NCI-H524 treated with DMSO at 0.1 percent for 48 hours (cell line): ENCODE results near the gene TPO.

ENCODE experiments used
- DNase-seq: peaks from one replicate; lab custom pipeline; 2025; lab: John Stamatoyannopoulos, UW

The TPO gene

GRCh38 chr2:1584051-1584531 is 170.8 kb downstream of the TPO start:
- no peak for DNase-seq

DNA sequence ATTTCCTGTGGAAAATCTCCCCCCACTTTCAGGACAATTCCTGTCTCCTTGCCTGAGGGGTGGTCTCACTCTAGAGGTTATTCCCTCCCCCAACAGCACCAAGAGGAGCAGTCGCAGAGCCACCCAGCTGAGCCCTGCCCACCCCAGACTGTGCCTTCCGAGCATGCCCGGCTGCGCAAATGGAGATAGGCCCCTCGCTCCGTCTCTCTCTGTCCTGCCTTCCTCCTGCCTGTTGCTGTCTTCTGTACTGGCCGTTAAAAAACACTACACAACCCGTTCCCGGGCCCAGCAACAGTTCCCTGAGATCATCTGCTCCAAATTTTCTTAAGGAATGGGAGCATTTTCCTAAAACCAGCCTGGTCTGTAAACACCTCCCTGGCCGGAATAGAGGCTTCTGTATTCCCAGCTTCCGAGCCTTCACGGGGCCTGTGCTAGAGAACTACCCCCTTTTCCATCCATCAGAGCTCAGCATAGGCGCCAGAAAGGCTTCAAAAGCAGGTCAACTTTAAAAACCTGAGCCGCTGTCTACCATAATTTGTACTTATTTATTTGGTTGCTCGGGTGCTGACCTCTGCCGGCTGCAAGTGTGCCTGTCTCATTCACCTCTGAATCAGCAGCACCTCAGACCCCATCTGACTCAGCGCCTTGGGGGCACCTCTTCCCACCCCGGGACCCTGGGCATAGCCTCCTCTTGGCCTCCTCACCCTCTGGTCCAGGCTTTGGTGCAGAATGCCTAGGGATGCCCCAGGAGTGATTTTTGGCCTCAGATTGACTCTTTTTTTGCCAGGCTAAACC is 171.6 kb downstream of the TPO start:
- no peak for DNase-seq

DNA sequence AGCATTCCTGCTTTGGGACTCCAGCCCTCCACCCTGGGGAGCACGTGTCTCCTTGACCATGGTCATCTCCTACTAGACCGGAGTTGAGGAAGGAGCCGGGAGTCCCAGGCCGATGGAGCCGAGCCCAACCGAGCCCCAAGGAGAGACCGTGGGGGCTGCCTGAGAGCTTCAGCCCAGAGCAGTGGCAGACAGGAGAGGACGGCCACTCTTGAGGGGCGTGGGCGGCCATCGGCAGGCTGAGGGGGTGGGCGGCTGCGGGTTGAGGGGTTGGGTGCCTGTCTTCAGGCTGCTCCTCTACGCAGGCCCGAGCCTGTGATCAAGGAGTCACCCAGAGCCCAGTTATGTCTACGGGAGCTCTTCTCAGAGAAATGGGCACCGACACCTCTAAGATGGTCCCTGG is 172.4 kb downstream of the TPO start:
- DNase-seq: no peak

GRCh38 chr2:1586251-1586922 is 173.1 kb downstream of the TPO start:
- DNase-seq: no peak

DNA sequence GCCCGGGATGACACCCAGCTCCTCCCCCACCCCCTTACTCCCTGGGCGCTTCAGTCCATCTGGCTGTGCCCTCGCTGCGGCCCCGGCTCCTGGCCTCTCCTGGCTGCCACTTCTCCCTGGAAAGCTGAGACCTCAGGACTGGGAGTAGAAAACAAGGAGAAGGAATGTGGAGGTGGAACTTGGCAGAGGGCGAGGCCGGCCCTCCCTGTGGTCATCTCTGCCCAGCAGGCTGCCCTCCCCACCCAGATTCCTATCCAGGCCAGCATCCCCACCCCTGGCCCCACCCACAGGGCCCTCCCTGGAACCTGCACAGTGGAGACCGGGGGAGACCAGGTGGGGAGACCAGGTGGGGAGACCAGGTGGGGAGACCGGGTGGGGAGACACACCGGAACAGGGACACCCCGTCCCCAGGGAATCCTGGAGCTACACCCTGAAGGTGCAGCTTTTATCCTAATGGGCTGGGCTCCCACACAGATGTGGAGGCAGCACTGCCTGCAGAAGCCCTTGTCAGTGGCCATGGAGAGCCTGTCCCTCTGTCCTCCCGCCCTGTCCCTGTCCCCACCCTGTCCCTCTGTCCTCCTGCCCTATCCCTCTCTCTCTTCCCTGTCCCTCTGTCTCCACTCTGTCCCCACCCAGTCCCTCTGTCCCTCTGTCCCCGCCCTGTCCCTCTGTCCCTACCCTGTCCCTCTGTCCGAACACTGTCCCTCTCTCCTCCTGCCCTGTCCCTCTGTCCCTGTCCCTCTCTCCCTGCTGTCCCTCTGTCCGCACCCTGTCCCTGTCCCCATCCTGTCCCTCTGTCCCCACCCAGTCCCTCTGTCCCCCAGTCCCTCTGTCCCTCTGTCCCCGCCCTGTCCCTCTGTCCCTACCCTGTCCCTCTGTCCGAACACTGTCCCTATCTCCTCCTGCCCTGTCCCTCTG is 173.9 kb downstream of the TPO start:
- DNase-seq: no peak

- no peak for DNase-seq
These were observed 175.1 kb downstream of the TPO start for GRCh38 chr2:1588051-1588977.

DNA sequence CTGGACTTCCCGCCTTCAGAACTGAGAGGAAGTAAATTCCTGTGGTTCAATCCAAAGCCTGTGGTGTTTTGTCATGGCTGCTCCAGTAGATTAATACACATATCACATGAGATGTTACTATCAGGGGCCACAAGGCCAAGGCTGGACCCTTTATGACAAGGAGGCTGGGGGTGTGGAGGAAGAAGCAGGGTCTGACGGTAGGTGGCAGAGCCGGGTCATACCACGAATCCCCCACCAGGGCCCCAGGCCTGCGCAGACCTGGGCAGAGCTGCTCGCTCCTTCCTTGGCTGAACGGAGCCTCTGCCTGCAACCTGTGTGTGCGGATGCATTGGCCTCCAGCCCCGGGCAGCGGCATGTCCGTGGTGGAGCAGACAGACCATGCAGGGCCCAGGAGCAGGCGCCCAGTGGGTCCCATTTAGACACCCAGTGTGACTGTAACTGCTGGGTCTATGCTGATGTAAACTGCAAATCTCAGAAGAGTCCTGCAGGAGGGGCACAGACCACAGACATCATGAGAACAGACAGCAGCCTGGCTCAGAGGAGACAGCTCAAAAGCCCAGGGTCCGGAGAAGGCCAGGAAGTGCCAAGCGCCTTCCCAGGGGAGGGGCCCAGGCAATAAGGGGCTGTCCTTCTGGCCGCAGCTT is 175.8 kb downstream of the TPO start:
- no peak for DNase-seq

DNA sequence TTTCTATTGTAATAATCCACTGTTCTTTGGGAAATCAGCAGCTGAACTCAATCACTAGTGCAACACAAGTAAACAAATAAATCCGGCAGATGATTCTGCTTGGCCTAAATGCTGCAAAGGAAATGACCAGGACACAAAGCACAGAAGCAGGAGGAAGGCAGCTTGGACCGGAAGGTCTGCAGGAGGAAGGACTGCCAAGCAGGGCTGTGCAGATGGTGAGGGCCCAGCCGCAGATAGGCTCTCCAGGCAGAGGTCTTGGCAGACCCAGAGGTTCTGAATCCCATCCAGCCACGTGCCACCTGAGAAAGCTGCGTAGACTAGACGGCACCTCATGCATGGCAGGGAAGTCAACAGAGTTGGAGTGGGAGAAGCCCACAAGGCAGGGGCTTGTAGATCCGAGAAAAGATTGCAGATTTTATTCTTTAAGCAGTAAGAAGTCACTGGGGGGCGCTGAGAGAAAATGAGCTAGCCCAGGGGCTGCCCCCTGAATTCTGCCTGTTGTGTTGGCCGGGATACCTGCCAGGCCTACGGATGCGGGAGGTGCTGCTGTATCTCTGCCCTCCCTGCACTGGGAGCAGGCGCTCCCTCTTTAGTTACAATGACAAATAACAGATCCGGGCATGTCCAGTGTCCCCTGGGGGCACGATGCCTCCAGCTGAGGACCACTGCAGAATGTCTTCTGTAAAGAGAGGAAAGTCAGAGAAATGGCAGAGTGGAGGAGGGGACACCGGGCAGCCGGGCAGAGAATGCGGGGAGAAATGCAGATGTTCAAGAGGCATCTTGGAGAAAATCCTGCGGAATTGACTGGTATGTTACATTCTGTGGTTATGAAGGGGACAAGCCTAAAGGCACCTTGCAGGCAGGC is 177.6 kb downstream of the TPO start:
- DNase-seq: no peak

GRCh38 chr2:1591461-1591770 is 178.2 kb downstream of the TPO start:
- no peak for DNase-seq
